Kidney capillary endothelial cell (primary cell): ENCODE measurements around the gene SERPINB13.
A peak's percentile ranks its signal among the peaks of the same experiment; 100 is the strongest.

Experiments
- DNase-seq: peaks from one replicate; pipeline ENCODE4 v3.0.0-alpha.2; 2018; ENCODE audit warnings: low spot score

SERPINB13 gene, protein sequence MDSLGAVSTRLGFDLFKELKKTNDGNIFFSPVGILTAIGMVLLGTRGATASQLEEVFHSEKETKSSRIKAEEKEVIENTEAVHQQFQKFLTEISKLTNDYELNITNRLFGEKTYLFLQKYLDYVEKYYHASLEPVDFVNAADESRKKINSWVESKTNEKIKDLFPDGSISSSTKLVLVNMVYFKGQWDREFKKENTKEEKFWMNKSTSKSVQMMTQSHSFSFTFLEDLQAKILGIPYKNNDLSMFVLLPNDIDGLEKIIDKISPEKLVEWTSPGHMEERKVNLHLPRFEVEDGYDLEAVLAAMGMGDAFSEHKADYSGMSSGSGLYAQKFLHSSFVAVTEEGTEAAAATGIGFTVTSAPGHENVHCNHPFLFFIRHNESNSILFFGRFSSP

DNA sequence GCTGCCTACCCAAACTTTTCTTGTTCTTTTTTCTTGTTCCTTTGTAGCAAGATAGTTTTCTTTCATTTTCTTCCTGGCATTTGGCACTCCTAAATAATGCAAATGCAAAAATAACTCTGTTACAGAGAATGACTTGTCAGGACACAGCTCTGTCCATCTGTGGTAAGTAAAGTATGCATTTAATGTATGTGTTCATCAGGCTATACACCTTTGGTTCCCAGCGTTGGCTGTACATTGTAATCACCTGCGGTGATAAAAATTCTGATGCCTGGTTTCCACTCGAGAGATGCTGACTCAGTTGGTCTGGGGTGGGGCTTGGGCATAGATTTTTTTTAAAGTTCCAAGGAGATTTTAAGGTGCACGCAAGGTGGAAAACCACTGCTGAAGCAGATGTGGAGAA lies at the start of gene SERPINB13:
Gene SERPINB13, plus strand, starts transcription at position 378 of the 400 bp plus-strand sequence. CDS start 1,325 bp downstream, outside the sequence.
- DNase-seq = no peak

DNA sequence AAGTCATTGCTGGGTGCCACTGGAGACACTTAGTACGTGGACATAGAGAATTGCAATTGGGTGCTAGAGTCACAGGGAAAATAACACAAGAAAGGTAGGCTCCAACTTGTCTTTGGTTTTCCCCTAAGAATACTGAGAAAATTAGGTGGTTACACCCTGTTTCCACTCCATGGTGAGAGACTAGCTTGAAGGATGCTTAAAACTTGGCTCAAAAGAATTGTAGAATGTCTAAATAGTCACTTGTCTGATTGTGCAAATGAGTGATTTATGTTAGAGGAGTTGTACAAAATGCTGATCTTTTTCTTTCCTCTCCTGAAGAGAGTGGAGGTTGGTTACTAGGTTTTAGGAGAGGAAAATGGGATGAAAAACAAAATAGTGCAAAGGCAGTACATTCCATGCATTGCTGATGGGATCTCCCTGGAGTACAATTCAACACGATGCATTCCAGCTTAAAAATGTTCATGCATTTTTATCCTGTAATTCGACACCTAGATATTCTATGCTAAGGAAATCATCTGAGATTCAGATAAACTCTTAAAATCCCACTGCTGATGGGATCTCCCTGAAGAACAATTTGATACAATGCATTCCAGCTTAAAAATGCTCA lies 47.1 kb upstream of the SERPINB13 start:
- no peak for DNase-seq

DNA sequence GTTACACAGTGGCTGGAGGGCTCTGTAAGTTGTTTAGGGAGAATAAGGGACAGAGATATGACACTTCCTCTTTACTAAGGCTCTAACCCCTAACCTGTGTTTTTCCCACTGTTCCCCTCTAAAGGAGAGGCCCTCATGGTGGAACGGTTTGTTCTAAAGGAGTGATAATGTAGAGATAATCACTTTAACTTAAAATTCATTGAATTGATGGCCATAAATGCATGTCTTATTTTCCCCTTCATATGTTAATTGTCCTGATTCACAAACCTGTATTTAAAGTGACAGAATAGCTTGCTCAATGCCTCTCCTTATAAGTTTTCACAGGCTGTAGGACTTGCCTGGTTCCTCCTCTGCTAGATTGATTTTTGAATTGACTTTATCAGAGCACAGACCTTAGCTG lies 45.1 kb upstream of the SERPINB13 start, which contains the start of gene SERPINB12:
Gene SERPINB12, plus strand, starts transcription at position 301 of the 400 bp plus-strand sequence. CDS start 13,791 bp downstream, outside the sequence.
- DNase-seq = no peak

DNA sequence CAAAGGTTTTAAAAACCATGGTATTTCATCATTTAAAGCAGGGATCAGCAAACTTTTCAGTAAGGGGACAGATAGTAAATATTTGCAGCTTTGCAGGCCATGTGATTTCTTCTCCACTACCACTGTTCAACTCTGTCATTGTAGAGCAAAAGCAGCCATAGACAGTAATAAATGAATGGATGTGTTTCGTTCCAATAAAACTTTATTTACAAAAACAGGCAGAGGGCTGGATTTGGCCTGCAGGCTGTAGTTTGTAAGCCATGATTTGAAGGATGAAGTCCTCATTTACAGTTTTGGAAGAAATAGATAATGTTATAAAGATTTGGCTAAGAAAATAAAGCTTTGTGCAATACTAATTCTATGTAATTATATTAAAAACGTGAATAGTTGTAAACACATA lies 43.1 kb upstream of the SERPINB13 start:
- DNase-seq = no peak

DNA sequence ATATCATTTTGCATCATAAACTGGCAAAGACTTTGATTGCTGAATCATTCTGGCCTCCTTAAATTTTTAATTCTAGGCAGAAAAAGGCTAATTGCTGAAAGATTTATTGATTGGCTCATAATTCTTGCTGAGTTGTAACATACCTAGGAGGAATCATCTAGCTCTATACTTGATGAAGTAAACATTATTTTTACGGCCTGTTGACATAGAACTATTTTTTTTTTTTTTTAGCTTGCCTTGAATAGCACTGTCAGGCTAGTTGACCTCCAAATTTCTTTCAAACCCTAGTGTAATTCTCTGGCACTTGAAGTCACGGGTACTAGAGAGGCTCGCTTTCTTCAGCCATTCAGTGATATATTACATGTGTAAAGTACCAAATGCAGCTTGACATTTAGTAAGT lies 42.1 kb upstream of the SERPINB13 start:
- DNase-seq = no peak

DNA sequence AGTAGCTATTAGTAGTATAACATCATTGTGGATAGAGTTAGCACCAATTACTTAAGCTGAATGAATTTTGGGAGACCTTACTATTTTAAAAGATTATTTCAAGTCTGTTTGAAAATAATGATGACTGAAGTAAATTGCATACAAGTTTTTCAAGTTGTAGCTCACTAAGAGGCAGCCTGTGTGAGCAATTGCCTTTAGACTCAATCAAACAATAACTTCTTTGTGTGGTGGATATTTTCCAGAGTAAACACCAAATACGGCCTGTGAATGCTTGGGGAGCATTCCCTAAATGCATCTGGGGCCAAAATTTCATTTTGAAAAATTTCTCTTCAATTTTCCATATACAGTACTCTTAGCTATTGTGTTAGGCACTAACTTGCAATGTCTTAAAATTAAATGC lies 37.1 kb upstream of the SERPINB13 start:
- no peak for DNase-seq

DNA sequence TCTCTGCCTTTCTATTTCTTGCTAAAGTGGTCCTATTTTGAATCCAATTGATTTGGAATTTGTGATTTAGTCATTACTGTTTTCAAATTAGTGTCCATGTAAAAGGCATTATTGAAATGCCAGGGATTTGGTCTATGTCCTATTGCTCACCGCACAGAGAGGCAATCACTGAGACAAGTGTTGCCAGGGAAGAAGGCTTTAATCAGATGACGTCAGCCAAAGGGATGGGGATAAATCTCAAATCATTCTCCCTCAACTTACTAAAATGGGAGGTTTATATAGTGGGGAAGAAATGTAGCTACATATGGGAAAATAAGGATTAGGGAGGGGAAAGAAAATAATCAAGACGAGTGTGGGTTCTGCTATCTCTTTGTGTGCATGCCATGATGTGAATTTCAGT lies 35.4 kb upstream of the SERPINB13 start:
- no peak for DNase-seq

DNA sequence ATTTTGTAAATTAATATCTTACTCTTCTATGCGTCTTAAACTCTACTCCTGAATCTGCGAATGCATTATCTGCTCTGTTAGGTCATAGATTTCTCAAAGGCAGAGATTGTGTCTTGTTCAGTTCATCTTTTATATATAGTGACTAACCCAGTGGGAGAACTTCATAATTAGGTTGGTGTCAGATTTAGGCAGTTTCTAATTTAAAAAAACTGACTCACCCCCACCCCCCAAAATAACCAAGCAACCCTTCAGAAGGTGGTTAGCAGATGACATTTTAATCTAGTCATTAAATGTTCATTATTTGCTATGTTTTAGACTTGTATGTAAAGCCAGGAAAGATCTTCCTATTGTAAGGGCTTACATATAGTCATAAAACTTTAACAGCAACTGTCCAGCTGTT lies 34.6 kb upstream of the SERPINB13 start:
- DNase-seq = no peak

DNA sequence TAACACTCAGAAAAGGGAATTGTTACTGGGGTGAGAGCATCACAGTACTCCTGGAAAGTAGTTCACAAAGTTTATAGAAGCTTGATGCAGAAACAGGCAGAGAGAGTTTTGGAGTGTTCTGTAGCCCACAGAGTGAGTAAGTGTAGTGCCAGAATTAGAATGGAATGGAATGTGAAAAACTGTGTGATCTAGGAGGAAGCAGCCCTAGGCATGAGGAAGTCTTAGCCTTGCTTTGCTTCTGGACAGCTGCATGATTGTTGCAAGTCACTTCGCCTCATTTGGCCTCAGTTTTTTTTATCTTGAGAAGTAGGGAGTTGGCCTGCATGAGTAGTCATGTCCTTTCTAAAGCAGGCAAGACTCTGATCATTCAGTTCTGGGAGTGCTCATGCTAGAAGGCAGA lies 34.1 kb upstream of the SERPINB13 start:
- DNase-seq = peak; percentile 38

DNA sequence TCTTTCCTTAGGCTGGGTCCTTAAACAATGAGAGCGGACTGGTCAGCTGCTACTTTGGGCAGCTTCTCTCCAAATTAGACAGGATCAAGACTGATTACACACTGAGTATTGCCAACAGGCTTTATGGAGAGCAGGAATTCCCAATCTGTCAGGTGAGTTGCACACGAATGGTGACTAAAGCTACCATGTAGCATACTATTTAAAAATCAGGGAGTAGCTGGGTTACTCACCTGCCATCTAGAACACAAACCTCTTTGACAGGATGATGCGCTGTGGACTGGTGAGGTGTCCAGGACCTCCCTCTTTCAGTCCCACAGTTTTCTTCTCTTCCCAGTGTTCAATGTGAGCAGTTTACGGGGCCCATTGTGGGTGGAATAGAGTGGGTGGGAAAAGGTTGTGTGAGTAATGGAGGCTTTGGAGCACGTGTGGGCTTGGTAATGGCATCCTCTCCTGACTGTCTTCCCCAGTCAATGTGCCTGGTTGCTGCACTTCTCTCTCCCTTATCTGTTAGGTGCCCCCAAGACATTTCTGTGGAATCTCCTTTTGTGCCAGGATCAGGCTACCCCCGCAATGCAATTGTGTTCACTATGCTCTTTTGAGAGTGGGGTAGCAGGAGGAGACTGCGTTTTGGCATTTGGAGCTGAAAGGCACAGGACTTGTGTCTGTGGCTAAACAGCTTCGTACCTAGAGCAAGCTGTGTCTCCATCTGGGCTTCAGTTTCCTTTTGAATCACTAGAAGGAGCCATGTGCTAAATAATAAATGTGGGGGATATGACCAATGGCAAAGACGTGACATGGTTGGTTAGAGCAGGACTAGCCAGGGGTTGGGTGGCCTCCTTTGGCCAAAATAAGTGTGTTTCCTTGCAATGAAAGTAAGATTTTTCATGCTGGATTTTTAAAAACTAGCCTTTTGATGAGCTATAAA lies 27.3 kb upstream of the SERPINB13 start:
- DNase-seq = no peak

DNA sequence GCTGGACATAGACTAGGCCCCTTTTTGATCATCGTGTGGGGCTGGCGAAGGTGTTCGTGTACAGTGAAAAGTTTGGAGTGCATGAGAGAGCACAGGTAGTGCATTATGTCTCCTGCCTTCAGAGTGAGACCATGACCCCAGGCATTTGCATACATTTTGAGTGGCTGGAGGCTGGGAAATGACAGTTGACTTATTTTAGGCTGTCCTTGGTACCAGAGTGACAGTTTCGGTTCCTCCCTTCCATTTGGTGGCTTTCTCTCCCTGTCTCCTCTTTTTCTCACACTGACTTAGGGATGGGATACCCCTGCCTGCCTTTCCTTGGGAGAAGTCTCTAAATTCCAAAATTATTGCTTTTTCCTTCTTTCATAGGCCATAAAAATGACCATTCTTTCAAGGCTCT lies 24.9 kb upstream of the SERPINB13 start:
- DNase-seq = no peak

DNA sequence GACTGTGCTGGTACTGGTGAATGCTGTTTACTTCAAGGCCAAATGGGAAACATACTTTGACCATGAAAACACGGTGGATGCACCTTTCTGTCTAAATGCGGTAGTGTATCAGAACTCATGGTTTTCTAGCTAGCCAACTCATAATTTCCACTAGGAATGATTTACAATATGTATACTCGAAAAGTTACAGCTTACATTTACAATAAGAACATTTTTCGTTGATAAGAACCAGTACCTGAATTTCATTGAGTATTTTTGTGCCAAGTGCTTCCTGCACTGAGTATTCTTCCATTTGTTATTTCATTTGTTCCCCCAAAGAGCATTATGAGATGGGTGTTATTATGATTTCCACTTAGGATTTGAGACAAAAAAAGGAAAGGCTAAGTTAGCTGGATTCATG lies 23.1 kb upstream of the SERPINB13 start:
- DNase-seq = no peak

DNA sequence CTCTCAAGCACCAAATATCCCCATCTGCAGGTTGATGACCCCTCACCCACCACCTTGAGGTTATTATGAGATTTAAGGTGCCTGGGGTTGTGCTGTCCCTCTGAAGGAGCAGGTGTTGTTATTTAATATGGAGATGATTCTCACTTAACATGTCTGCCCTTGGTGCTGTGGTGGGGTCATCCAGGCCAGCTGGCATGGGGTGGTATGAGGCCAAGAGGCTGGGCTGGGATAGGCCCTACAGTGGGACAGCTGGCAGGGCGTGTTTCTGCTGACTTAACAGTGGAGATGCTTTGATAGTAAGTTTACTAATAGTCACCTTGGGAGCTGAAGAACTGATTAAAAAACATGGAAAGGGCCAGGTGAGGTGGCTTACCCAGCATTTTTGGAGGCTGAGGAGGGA lies 22.6 kb upstream of the SERPINB13 start:
- no peak for DNase-seq

DNA sequence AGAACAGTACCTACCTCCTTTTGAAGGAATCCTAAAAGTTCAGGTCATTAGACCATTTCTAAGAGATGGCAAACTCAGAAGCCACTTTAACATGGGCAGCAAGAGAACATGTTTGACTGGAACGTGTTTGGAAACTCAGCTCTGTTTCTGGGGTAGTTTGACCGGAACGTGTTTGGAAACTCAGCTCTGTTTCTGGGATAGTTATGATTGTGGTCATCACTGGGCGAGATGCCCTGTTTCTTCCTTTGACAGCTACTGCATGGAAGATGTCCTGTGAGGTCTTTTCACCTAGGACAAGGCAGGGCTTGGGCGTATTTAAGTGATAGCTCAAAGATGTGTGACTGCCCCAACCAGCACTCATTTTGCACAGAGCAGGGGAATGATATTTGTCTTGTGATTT lies 19.9 kb upstream of the SERPINB13 start:
- no peak for DNase-seq

DNA sequence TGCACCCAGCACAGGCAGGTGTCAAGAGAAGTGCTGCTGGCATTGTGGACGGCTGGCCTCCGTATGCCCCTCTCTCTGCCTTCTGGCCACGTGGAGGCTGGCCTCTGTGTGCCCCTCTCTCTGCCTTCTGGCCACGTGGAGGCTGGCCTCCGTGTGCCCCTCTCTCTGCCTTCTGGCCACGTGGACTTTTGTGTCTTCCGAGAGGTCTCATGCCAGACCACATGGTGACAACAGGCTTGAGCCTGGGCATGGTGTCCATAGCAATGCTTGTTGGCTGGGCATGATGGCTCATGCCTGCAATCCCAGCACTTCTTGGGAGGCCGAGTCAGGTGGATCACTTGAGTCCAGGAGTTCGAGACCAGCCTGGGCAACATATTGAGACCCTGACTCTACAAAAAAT lies 19.3 kb upstream of the SERPINB13 start:
- no peak for DNase-seq

DNA sequence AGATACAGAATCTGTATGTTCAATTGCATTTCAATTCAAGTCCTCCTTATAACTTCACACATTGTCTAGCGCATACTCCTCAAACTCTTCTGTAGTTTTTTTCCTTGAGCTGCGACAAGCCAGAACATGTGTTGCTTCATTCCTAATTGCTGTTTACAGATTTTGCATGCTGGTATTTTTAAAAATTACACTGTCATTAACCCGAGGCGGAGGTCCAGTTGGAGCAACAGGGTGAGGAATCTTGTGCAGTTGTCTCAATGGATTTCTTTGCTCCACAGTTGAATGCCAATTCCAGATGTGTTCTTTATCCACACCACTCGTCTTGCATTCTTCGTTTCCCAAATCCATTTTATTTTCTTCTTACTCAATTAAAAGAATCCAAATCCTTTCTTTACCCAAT lies 16.4 kb upstream of the SERPINB13 start:
- no peak for DNase-seq

DNA sequence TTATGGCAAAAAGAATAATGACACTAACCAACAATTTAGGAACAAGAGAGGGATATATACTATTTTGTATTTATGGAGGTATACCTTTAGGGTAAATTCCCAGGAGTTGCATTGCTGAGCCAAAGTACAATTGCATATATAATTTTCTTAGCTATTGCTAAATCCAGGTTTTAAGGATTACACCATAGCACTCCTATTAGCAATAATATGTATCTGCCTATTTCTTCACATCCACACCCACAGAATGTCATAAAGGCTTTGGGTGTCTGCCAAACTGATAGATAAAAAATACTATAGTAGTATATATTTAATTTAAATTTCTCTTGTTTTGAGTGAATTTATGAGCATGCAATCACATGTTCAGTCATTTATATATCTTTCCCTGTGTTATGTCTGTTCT lies 11.5 kb upstream of the SERPINB13 start:
- no peak for DNase-seq

DNA sequence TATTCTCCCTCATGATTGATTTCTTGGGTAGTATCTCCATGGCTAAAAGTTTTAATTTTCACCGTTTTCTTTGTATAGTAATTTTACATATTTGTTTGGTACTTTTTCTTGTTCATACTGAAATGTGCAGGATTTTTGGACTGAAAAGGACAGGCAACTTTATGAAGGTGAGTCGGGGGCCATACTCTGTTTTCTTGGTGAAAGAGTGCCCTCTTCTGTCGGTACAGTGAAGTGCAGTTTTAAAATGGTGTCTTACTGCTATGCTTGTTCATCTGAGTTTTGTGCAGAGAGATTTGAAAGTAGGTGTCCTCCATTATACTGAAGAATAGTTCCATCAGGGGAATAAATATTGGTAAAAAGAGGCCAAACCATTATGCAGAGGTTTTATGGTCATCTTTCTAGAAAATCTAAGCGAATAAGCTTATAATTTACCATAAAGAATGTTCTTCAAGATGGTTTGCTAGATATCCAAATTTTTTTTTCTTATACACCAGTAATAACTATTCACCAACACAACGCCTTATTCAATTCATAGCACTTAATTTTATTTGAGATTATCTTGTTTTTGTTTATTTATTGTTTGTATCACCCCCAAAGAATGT lies 8.7 kb upstream of the SERPINB13 start:
- DNase-seq = peak; percentile 30

DNA sequence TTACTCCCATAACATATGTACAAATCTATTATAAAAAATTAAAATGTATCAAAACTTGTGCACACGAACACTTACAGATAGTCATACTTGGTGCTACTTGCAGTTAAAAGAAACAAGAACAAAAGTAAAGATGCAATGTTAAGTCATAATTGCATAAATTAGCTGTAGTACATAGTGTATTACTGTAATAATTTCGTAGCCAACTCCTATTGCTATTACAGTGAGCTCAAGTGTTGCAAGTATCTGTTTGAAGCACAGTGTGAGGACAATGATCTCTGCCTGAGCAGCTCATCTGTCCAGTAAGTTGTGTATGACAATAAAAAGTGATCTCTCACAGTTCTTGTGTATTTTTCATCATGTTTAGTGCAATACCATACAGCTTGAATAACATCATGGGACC lies 7.5 kb upstream of the SERPINB13 start:
- DNase-seq = no peak

DNA sequence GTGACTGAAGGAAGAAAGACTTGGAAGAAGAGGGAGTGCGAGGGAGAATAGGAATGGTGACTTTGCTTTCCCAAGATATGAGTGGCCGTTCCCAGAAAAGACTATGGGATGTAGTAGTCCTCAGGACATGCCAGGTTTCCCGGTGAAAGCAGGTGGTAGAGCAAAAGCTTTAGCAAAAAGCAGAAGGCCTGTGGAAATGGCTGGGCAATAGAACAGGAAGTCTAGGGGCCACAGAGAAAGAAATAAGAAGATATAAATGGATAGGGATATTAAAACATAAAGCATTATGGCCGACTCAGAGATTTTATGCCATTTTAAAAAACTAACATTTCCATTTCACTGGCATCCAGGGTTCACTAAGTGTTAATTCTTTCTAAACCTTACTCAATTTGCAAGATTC lies 1.2 kb upstream of the SERPINB13 start:
- DNase-seq = no peak

DNA sequence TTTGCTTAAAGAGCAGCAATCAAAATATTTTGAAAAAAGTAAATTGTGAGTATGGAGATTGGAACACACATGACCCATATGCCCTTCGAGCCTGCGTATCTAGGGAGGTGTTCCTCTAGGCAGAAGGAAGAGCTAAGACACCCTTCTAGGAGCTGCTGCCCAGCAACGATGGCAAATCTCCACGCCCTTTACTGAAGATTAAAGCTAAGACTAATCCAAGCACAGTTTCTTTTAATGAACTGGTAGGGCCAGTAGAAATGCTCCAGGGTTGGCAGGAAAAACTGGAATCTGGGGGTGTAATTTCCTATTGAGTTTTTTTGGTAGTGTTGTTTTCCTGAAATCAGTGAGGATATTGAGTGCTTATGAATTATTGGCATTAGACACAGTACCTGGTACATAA lies 712 bp upstream of the SERPINB13 start:
- no peak for DNase-seq

DNA sequence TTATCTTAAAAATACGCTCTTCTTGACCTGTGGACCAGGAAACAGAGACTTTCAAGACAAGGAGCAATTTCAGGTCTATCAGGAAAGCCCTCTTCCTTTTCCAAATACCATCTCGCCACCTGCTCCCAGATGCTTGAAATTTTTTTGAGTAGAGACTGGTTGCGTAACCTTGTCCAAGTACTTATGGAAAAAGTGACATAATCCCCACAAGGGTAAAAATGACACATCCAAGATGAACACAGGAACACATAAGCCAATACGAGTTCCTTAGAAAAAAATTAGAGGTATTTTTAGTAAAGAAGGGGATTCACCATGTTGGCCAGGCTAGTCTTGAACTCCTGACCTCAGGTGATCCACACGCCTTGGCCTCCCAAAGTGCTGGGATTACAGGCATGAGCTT lies 1.8 kb downstream of the SERPINB13 start:
- DNase-seq = no peak
